Neural cell (in vitro differentiated cells): Measurements from ENCODE around the gene RPIA. TPM values are rescaled to one million over a fixed set of nuclear protein-coding genes. Genes with fewer than 3 reads are reported as not detected.

Experiments
- H2AFZ ChIP-seq: fragments of 200-600, 300-800 bp; sonication (generic), shearing (Covaris generic); 2 replicates; pipeline ENCODE4 v1.6.0; 2014; ENCODE audit warnings: low read depth, mild to moderate bottlenecking, antibody characterized with exemption, low read length, moderate library complexity
- H3F3A ChIP-seq: fragments of 200-600 bp; shearing (Covaris generic); 2 replicates; pipeline ENCODE4 v1.6.1; 2016; ENCODE audit warnings: mild to moderate bottlenecking, moderate library complexity, mixed read lengths, antibody characterized with exemption, low read length; ENCODE audit not compliant: insufficient read depth, poor library complexity, severe bottlenecking
- H3K27ac ChIP-seq: fragments of 200-600, 300-800 bp; sonication (generic), shearing (Covaris generic); 2 replicates; pipeline ENCODE4 v1.5.1; 2014; ENCODE audit warnings: mild to moderate bottlenecking, low read length, moderate library complexity
- H3K27me3 ChIP-seq: fragments of 300-800, 200-600 bp; sonication (generic), shearing (Covaris generic); 2 replicates; pipeline ENCODE4 v1.6.0; 2014; ENCODE audit warnings: mild to moderate bottlenecking, low read depth, low read length, moderate library complexity; ENCODE audit not compliant: insufficient read depth
- H3K36me3 ChIP-seq: fragments of 300-800, 200-600 bp; sonication (generic), shearing (Covaris generic); 2 replicates; pipeline ENCODE4 v1.5.1; 2014; ENCODE audit warnings: mild to moderate bottlenecking, antibody characterized with exemption, low read length, moderate library complexity; ENCODE audit not compliant: insufficient read depth
- H3K4me2 ChIP-seq: fragments of 300-800, 200-600 bp; sonication (generic), shearing (Covaris generic); 2 replicates; pipeline ENCODE4 v1.6.0; 2014; ENCODE audit warnings: mild to moderate bottlenecking, low read length
- H3K4me3 ChIP-seq: fragments of 300-800, 200-600 bp; sonication (generic), shearing (Covaris generic); 2 replicates; pipeline ENCODE4 v1.5.1; 2014; ENCODE audit warnings: mild to moderate bottlenecking, low read length, moderate library complexity
- H3K79me2 ChIP-seq: fragments of 200-600 bp; shearing (Covaris generic); replicated peaks from 2 replicates; pipeline ENCODE4 v1.6.0; 2014; ENCODE audit warnings: mild to moderate bottlenecking, low read length, moderate library complexity; ENCODE audit not compliant: insufficient read depth
- H3K9ac ChIP-seq: fragments of 300-800, 200-600 bp; sonication (generic), shearing (Covaris generic); 2 replicates; pipeline ENCODE4 v1.6.1; 2016; ENCODE audit warnings: mild to moderate bottlenecking, low read length, mixed read lengths
- H3K9me2 ChIP-seq: fragments of 200-600 bp; shearing (Covaris generic); 2 replicates; pipeline ENCODE4 v1.6.1; 2016; ENCODE audit warnings: mild to moderate bottlenecking, low read length, mixed read lengths; ENCODE audit not compliant: insufficient read depth
- H3K9me3 ChIP-seq: fragments of 200-600, 300-800 bp; sonication (generic), shearing (Covaris generic); 2 replicates; pipeline ENCODE4 v1.6.1; 2016; ENCODE audit warnings: mild to moderate bottlenecking, mixed run types, low read length, moderate library complexity, mixed read lengths
- H4K20me1 ChIP-seq: fragments of 200-600 bp; shearing (Covaris generic); 2 replicates; pipeline ENCODE4 v1.6.1; 2016; ENCODE audit warnings: mild to moderate bottlenecking, mixed run types; ENCODE audit not compliant: insufficient read depth
- CTCF ChIP-seq: fragments of 450-650 bp; IDR thresholded peaks from 2 replicates; pipeline ENCODE4 v1.5.1; 2014; ENCODE audit warnings: antibody characterized with exemption, mild to moderate bottlenecking, moderate library complexity; ENCODE audit not compliant: poor library complexity, severe bottlenecking
- EP300 ChIP-seq: fragments of 450-650 bp; conservative IDR thresholded peaks from 2 replicates; pipeline ENCODE4 v1.6.1; 2014; ENCODE audit warnings: antibody characterized with exemption, mild to moderate bottlenecking, moderate library complexity; ENCODE audit not compliant: poor library complexity, severe bottlenecking
- EZH2 ChIP-seq: fragments of 200-600, 300-800 bp; shearing (Covaris generic), sonication (generic); IDR thresholded peaks from 2 replicates; pipeline ENCODE4 v1.6.1; 2014; ENCODE audit warnings: antibody characterized with exemption, low read length, borderline replicate concordance, mild to moderate bottlenecking; ENCODE audit not compliant: insufficient read depth, poor library complexity, severe bottlenecking
- MXI1 ChIP-seq: fragments of 450-650 bp; conservative IDR thresholded peaks from 2 replicates; pipeline ENCODE4 v1.6.1; 2014; ENCODE audit warnings: antibody characterized with exemption, mild to moderate bottlenecking; ENCODE audit not compliant: poor library complexity, severe bottlenecking
- POLR2AphosphoS5 ChIP-seq: IDR thresholded peaks from 2 replicates; pipeline ENCODE4 v1.6.1; 2012
- RAD21 ChIP-seq: fragments of 450-650 bp; conservative IDR thresholded peaks from 2 replicates; pipeline ENCODE4 v1.6.1; 2014; ENCODE audit warnings: antibody characterized with exemption, mild to moderate bottlenecking, moderate library complexity
- REST ChIP-seq: IDR thresholded peaks from 2 replicates; pipeline ENCODE4 v1.6.1; 2012; ENCODE audit warnings: borderline replicate concordance
- SMC3 ChIP-seq: fragments of 450-650 bp; conservative IDR thresholded peaks from 2 replicates; pipeline ENCODE4 v1.6.1; 2014; ENCODE audit warnings: antibody characterized with exemption, mild to moderate bottlenecking, moderate library complexity; ENCODE audit not compliant: poor library complexity
- TAF1 ChIP-seq: IDR thresholded peaks from 2 replicates; pipeline ENCODE4 v1.6.1; 2012; ENCODE audit warnings: low read depth
- polyA plus RNA-seq: library from polyadenylated mRNA; depleted of rRNA; stranded (reverse); fragments of >200 nt; gene quantifications from 2 replicates; pipeline ENCODE4 v1.2.3, GENCODE V29; 2014

The RPIA gene
- polyA plus RNA-seq, 1 donor from 2014 or later = 9.7 TPM

- no peak overlapping the region for H3K4me2 ChIP-seq
- no peaks in the 10 kb centered on the region for H3K27me3 ChIP-seq
- H3K4me3 ChIP-seq = no peak overlapping the region
- no peaks in the 10 kb centered on the region for H3F3A ChIP-seq
- TF ChIP-seq SMC3 (no peak), TAF1 (no peak), POLR2AphosphoS5 (no peak), EP300 (no peak), EZH2 (no peak), REST (no peak), MXI1 (no peak), CTCF (no peak), RAD21 (no peak)
- H2AFZ ChIP-seq = no peak overlapping the region
- no peaks in the 10 kb centered on the region for H3K36me3 ChIP-seq
- no peaks in the 10 kb centered on the region for H3K9me3 ChIP-seq
- H4K20me1 ChIP-seq = no peaks in the 10 kb centered on the region
- H3K79me2 ChIP-seq = no peaks in the 10 kb centered on the region
- H3K9me2 ChIP-seq = no peaks in the 10 kb centered on the region
- H3K27ac ChIP-seq = no peak overlapping the region
- H3K9ac ChIP-seq = no peak overlapping the region
These were observed 19.8 kb downstream of the RPIA start for GRCh38 chr2:88711289-88711688.

GRCh38 chr2:88711897-88712296, 20.4 kb downstream of the RPIA start:
- Histone ChIP-seq H4K20me1 (no peaks in the 10 kb centered on the region), H2AFZ (no peak overlapping the region), H3K9me2 (no peaks in the 10 kb centered on the region), H3K9ac (no peak overlapping the region), H3K4me3 (no peak overlapping the region), H3K9me3 (no peaks in the 10 kb centered on the region), H3K27ac (no peak overlapping the region), H3K4me2 (no peak overlapping the region), H3F3A (no peaks in the 10 kb centered on the region), H3K36me3 (no peaks in the 10 kb centered on the region), H3K27me3 (no peaks in the 10 kb centered on the region), H3K79me2 (no peaks in the 10 kb centered on the region)
- no peak for TF ChIP-seq SMC3
- TF ChIP-seq EZH2 = no peak
- TF ChIP-seq EP300 = no peak
- no peak for TF ChIP-seq MXI1
- TF ChIP-seq CTCF = no peak
- no peak for TF ChIP-seq REST
- TF ChIP-seq RAD21 = no peak
- TF ChIP-seq POLR2AphosphoS5 = no peak
- no peak for TF ChIP-seq TAF1
